H9 (cell line): ENCODE results near the gene PIK3R4. TPM values are rescaled to one million over a fixed set of nuclear protein-coding genes. Genes with fewer than 3 reads are reported as not detected.

Source experiments
- DNase-seq: peaks from one replicate; pipeline ENCODE4 v3.0.0-alpha.2; 2017
- H2AFZ ChIP-seq: one replicate; pipeline ENCODE4 v1.6.1; 2013; ENCODE audit warnings: mild to moderate bottlenecking, low read length, control low read depth, moderate library complexity
- H2AK5ac ChIP-seq: 2 replicates; pipeline ENCODE4 v1.6.1; 2013; ENCODE audit warnings: low read length, control low read depth, mixed read lengths; ENCODE audit not compliant: insufficient read length
- H2BK120ac ChIP-seq: one replicate; pipeline ENCODE4 v1.6.1; 2013; ENCODE audit warnings: low read depth, mild to moderate bottlenecking, low read length, control low read depth, inconsistent platforms; ENCODE audit not compliant: poor library complexity, severe bottlenecking
- H2BK12ac ChIP-seq: 2 replicates; pipeline ENCODE4 v1.6.1; 2013; ENCODE audit warnings: low read length, control low read depth, mixed read lengths, low read depth; ENCODE audit not compliant: insufficient read length
- H2BK15ac ChIP-seq: 2 replicates; pipeline ENCODE4 v1.6.1; 2013; ENCODE audit warnings: low read depth, low read length, control low read depth
- H2BK20ac ChIP-seq: one replicate; pipeline ENCODE4 v1.6.1; 2013; ENCODE audit warnings: low read depth, mild to moderate bottlenecking, low read length, control low read depth, inconsistent platforms; ENCODE audit not compliant: poor library complexity, severe bottlenecking
- H2BK5ac ChIP-seq: 2 replicates; pipeline ENCODE4 v1.6.1; 2013; ENCODE audit warnings: low read length, control low read depth, mixed read lengths; ENCODE audit not compliant: insufficient read length
- H3K14ac ChIP-seq: 2 replicates; pipeline ENCODE4 v1.6.1; 2013; ENCODE audit warnings: low read length, control low read depth; ENCODE audit not compliant: insufficient read depth
- H3K18ac ChIP-seq: 2 replicates; pipeline ENCODE4 v1.6.1; 2013; ENCODE audit warnings: low read depth, mild to moderate bottlenecking, mixed read lengths, low read length, control low read depth; ENCODE audit not compliant: insufficient read length
- H3K23ac ChIP-seq: 2 replicates; pipeline ENCODE4 v1.6.1; 2013; ENCODE audit warnings: low read length, control low read depth, mixed read lengths, low read depth; ENCODE audit not compliant: insufficient read length
- H3K23me2 ChIP-seq: 2 replicates; pipeline ENCODE4 v1.6.1; 2013; ENCODE audit warnings: low read depth, mild to moderate bottlenecking, mixed read lengths, low read length, control low read depth; ENCODE audit not compliant: insufficient read length, poor library complexity, severe bottlenecking
- H3K27ac ChIP-seq: 2 replicates; pipeline ENCODE4 v1.5.1; 2013; ENCODE audit warnings: low read length, control low read depth, mixed read lengths, low read depth; ENCODE audit not compliant: insufficient read length
- H3K27me3 ChIP-seq: 2 replicates; pipeline ENCODE4 v1.6.1; 2013; ENCODE audit warnings: low read length, control low read depth, inconsistent platforms; ENCODE audit not compliant: insufficient read depth
- H3K4ac ChIP-seq: 2 replicates; pipeline ENCODE4 v1.6.1; 2013; ENCODE audit warnings: low read depth, mild to moderate bottlenecking, control low read depth, inconsistent platforms, low read length, moderate library complexity
- H3K4me1 ChIP-seq: 2 replicates; pipeline ENCODE4 v1.6.1; 2013; ENCODE audit warnings: low read length, control low read depth, inconsistent platforms; ENCODE audit not compliant: insufficient read depth
- H3K4me2 ChIP-seq: 2 replicates; pipeline ENCODE4 v1.6.1; 2013; ENCODE audit warnings: low read length, control low read depth, mixed read lengths; ENCODE audit not compliant: insufficient read length, insufficient read depth
- H3K56ac ChIP-seq: 2 replicates; pipeline ENCODE4 v1.6.1; 2013; ENCODE audit warnings: low read depth, mild to moderate bottlenecking, mixed read lengths, low read length, control low read depth; ENCODE audit not compliant: insufficient read length
- H3K79me1 ChIP-seq: 2 replicates; pipeline ENCODE4 v1.6.1; 2013; ENCODE audit warnings: low read depth, mild to moderate bottlenecking, moderate library complexity, low read length, control low read depth, inconsistent platforms; ENCODE audit not compliant: insufficient read depth, poor library complexity, severe bottlenecking
- H3K79me2 ChIP-seq: 2 replicates; pipeline ENCODE4 v1.6.1; 2013; ENCODE audit warnings: low read length, control low read depth, inconsistent platforms; ENCODE audit not compliant: insufficient read depth
- H3K9ac ChIP-seq: 2 replicates; pipeline ENCODE4 v1.6.1; 2013; ENCODE audit warnings: low read length, control low read depth, mixed read lengths; ENCODE audit not compliant: insufficient read length; ENCODE audit errors: extremely low read depth
- H3K9me3 ChIP-seq: one replicate; pipeline ENCODE4 v1.6.1; 2013; ENCODE audit warnings: low read depth, low read length, inconsistent platforms; ENCODE audit not compliant: control insufficient read depth
- H3T11ph ChIP-seq: one replicate; pipeline ENCODE4 v1.6.1; 2013; ENCODE audit warnings: mild to moderate bottlenecking, low read length, control low read depth, inconsistent platforms
- H4K20me1 ChIP-seq: one replicate; pipeline ENCODE4 v1.6.1; 2013; ENCODE audit not compliant: control insufficient read depth, insufficient read length, insufficient read depth
- H4K5ac ChIP-seq: 2 replicates; pipeline ENCODE4 v1.6.1; 2013; ENCODE audit warnings: low read depth, mild to moderate bottlenecking, mixed read lengths, low read length, control low read depth; ENCODE audit not compliant: insufficient read length
- H4K8ac ChIP-seq: replicated peaks from 2 replicates; pipeline ENCODE4 v1.6.1; 2013; ENCODE audit warnings: low read length, control low read depth, mixed read lengths, low read depth; ENCODE audit not compliant: insufficient read length
- H4K91ac ChIP-seq: 2 replicates; pipeline ENCODE4 v1.6.1; 2013; ENCODE audit warnings: low read depth, mild to moderate bottlenecking, moderate library complexity, mixed read lengths, low read length, control low read depth; ENCODE audit not compliant: insufficient read length
- H3K27ac Mint-ChIP-seq, 3 experiments: 2 replicates in 2 of 3; 3 replicates in 1 of 3; pipeline ENCODE4 v1.8.0; 2020 to 2021; ENCODE audit warnings: mixed read lengths in 3 of 3, mild to moderate bottlenecking in 1 of 3, moderate library complexity in 1 of 3
- H3K27me3 Mint-ChIP-seq: 2 replicates; pipeline ENCODE4 v1.8.0; 2021; ENCODE audit warnings: low read depth, mild to moderate bottlenecking, moderate library complexity, mixed read lengths
- H3K36me3 Mint-ChIP-seq, 3 experiments: 2 replicates in 2 of 3; 3 replicates in 1 of 3; pipeline ENCODE4 v1.8.0; 2020 to 2021; ENCODE audit warnings: low read depth in 3 of 3, mixed read lengths in 3 of 3; ENCODE audit not compliant: insufficient read depth in 1 of 3
- H3K4me1 Mint-ChIP-seq, 2 experiments: 2 replicates each; pipeline ENCODE4 v1.8.0; 2020; ENCODE audit warnings: mixed read lengths in 2 of 2
- H3K4me3 Mint-ChIP-seq, 2 experiments: 2 replicates in 1 of 2; 3 replicates in 1 of 2; pipeline ENCODE4 v1.8.0; 2020 to 2021; ENCODE audit warnings: mild to moderate bottlenecking in 2 of 2, mixed read lengths in 2 of 2, moderate library complexity in 1 of 2
- H3K9me3 Mint-ChIP-seq, 2 experiments: 2 replicates in 1 of 2; 3 replicates in 1 of 2; pipeline ENCODE4 v1.8.0; 2020; ENCODE audit warnings: mild to moderate bottlenecking in 2 of 2, mixed read lengths in 2 of 2, moderate library complexity in 1 of 2
- WGBS: extraction: QIAGEN DNeasy Blood & Tissue Kit; methylation state at CpG from one replicate; pipeline ENCODE4 v1.1.7; 2013; ENCODE audit warnings: missing lambda C conversion rate, low lambda C conversion rate, mixed read lengths; ENCODE audit not compliant: insufficient read length; ENCODE audit errors: extremely low coverage; 5-methylcytosine and 5-hydroxymethylcytosine counted together
- total RNA-seq: library from RNA; stranded (reverse); gene quantifications from 2 replicates; pipeline ENCODE4 v1.2.1, GENCODE V29; 2021
- TF ChIP-seq, protein P1 (sequence below): fragments of 200-600 bp; sonication (generic); conservative IDR thresholded peaks from 3 replicates; pipeline ENCODE4 v1.8.0; 2021; ENCODE audit warnings: antibody characterized with exemption, mild to moderate bottlenecking

The PIK3R4 gene
- total RNA-seq, 1 experiment from 2014 or later, result 28.6 TPM

DNA sequence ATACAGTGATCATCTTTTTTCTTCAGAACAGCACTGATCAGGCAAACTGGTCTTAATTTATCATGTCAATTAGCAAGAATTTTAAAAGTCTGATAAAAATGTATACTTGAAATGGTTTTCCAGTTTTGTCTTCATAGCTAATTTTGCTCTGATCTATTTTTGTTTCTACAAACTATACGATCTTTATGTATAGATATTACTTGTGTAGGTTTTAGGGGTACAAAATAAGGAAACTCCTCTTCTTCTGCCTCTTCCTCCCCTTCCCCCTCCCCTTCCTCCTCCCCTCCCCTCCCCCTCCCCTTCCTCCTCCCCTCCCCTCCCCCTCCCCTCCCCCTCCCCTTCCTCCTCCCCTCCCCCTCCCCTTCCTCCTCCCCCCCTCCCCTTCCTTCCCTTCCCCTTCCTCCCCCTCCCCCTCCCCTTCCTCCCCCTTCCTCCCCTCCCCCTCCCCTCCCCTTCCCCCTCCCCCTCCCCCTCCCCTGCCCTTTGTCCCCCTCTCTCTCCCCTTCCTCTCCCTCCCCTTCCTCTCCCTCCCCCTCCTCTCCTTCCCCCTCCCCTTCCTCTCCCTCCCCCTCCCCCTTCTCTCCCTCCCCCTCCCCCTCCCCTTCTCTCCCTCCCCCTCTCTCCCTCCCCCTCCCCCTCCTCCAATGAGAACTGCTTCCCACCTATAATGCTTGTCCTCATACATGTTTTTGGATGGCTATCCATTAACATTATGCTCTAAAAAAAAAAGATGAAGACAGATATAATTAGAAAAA is 110.0 kb downstream of the PIK3R4 start:
- Histone ChIP-seq H3K14ac (no peak overlapping the region), H2BK20ac (no peak overlapping the region), H3K79me1 (no peaks in the 10 kb centered on the region), H4K91ac (no peak overlapping the region), H3K27me3 (no peaks in the 10 kb centered on the region), H4K8ac (no peak overlapping the region), H3K4me1 (no peaks in the 10 kb centered on the region), H3K56ac (no peak overlapping the region), H3T11ph (no peak overlapping the region), H3K23me2 (no peaks in the 10 kb centered on the region), H3K27ac (no peak overlapping the region), H3K23ac (no peak overlapping the region), H2BK5ac (no peak overlapping the region), H2BK12ac (no peak overlapping the region), H4K5ac (no peak overlapping the region), H2AFZ (no peak overlapping the region), H2BK15ac (no peak overlapping the region), H3K9ac (no peak overlapping the region), H3K18ac (no peak overlapping the region), H3K4ac (no peak overlapping the region), H3K4me2 (no peak overlapping the region), H2BK120ac (no peak overlapping the region), H4K20me1 (no peaks in the 10 kb centered on the region), H3K79me2 (no peaks in the 10 kb centered on the region; the same call in 1 of the 2 replicates), H3K9me3 (no peaks in the 10 kb centered on the region), H2AK5ac (no peak overlapping the region)
- no peak for DNase-seq
- H3K36me3 Mint-ChIP-seq, result 0 out of 7 replicates have a peak, but pooled peaks cover 0 to 3% (median 0%) of the 10 kb centered on the region in 3 experiments
- H3K27me3 Mint-ChIP-seq, result no peaks in the 10 kb centered on the region; the same call in 1 of the 2 replicates
- H3K4me3 Mint-ChIP-seq, result no peak overlapping the region
- no peaks in the 10 kb centered on the region; a peak in 1 of 5 replicates for H3K9me3 Mint-ChIP-seq
- no CpG with 5 or more reads among the region's 1 CpG for WGBS
- H3K4me1 Mint-ChIP-seq, result no peaks in the 10 kb centered on the region
- TF ChIP-seq, protein P1, sequence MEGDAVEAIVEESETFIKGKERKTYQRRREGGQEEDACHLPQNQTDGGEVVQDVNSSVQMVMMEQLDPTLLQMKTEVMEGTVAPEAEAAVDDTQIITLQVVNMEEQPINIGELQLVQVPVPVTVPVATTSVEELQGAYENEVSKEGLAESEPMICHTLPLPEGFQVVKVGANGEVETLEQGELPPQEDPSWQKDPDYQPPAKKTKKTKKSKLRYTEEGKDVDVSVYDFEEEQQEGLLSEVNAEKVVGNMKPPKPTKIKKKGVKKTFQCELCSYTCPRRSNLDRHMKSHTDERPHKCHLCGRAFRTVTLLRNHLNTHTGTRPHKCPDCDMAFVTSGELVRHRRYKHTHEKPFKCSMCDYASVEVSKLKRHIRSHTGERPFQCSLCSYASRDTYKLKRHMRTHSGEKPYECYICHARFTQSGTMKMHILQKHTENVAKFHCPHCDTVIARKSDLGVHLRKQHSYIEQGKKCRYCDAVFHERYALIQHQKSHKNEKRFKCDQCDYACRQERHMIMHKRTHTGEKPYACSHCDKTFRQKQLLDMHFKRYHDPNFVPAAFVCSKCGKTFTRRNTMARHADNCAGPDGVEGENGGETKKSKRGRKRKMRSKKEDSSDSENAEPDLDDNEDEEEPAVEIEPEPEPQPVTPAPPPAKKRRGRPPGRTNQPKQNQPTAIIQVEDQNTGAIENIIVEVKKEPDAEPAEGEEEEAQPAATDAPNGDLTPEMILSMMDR, result no peak
- no peak overlapping the region for H3K27ac Mint-ChIP-seq
